Measurements from ENCODE around the gene RNF151. TPM values are rescaled to one million over a fixed set of nuclear protein-coding genes. Genes with fewer than 3 reads are reported as not detected.

The RNF151 gene
- total and polyA plus RNA-seq, 2 of the 13 experiments (the other 11 are each of a cell fraction or from before 2014, with no cell fraction given): not detected

- TF ChIP-seq KDM5B (CRISPR knock-in tag; IDR thresholded peaks at IDR 0.05; ENCODE audit: borderline replicate concordance) (no peak), ZNF503 (CRISPR knock-in tag; IDR thresholded peaks at IDR 0.05) (no peak), ZNF572 (CRISPR knock-in tag; IDR thresholded peaks at IDR 0.05) (no peak), GLI4 (CRISPR knock-in tag; IDR thresholded peaks at IDR 0.05; ENCODE audit: borderline replicate concordance) (no peak), TIGD3 (CRISPR knock-in tag; IDR thresholded peaks at IDR 0.05; ENCODE audit: borderline replicate concordance) (no peak), ZNF724P (CRISPR knock-in tag; IDR thresholded peaks at IDR 0.05; ENCODE audit: borderline replicate concordance) (peak; percentile 44; the same call in 1 of the 2 replicates)
Observed at GRCh38 chr16:2003231-2003826, 36.7 kb downstream of the RNF151 start (continued).

DNA sequence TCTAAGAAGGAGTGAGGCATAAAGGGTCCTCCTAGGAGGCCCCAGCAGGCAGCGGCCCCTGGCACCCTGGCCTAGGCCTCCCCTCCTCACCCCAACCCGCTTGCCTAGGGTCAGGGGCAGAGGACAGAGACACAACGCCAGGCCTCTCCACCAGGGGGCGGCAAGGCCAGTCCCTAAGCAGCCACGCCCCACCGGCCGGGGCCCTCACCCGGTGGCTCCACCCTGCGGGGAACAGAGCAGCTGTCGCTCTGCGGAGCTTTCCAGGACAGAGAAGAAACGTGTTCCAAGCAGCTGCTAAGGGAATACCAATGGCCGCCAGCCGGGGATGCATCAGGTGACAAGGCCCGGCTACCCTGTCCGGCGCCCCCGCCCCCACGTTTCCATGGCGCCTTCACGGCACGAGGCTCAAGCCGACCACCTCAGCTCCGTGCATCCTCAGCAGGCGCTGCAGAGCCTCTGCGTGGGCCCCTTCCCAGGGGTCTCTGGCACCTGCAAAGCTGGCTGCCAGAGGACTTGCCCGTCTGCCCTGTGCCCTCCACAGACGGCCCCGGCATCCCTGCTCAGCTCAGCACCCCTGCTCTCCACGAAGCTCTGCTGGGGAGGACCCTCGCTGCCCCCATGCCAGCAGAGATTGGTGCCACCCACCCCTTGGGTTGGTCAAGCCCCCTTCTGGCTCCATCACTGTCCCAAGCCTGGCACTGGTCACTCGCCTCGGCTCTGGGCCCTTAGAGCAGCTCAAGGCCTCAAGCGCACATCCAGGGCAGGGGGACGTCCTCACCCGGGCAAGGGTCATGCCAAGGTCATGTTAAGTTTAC, 37.4 kb downstream of the RNF151 start:
- peaks cover 42% of the 10 kb centered on the region for H3K4me1 ChIP-seq (ENCODE audit: insufficient read depth, low read length)
- peak; percentile 92 for DNase-seq (ENCODE audit: low spot score)
- H3K27me3 ChIP-seq (ENCODE audit: control insufficient read depth in 1 of 2, insufficient read depth in 2 of 2, low read length in 2 of 2): no peaks in the 10 kb centered on the region
- ATAC-seq: peak; percentile 89
- in situ Hi-C loops (cut with HindIII; ENCODE audit: extremely low pct_ligation_motif_present, low pct_unique_long_range_greater_than_20kb) (no loop called here), intact Hi-C loops (cut with micrococcal nuclease; ENCODE audit: unreplicated experiment) (no loop called here)
- CTCF ChIA-PET (ENCODE audit: low intra/inter-chr PET ratio, low total read pairs): interaction anchor here (0.7 to 1.8 kb wide), 5 partner anchors 14 to 141 kb away, joined by 3 to 10 read pairs (median 5); partner anchors contain the start of genes GFER and SYNGR3
- H3K4me3 ChIP-seq (replicated peaks in 1 of 3; ENCODE audit: insufficient read depth in 1 of 3, low read depth in 2 of 3, low read length in 3 of 3): peak overlapping the region in 1 of 3 experiments; percentile 17; a peak in 1 of 6 replicates
- H3K79me2 ChIP-seq (ENCODE audit: insufficient read depth, low read length): peaks cover 42% of the 10 kb centered on the region
- peaks cover 24 to 44% of the 10 kb centered on the region in 2 experiments for H3K36me3 ChIP-seq (replicated peaks in 1 of 2; ENCODE audit: control insufficient read depth in 1 of 2, insufficient read depth in 2 of 2, low read length in 2 of 2)
- H3K9ac ChIP-seq (ENCODE audit: insufficient read depth, low read depth, low read length): no peak overlapping the region
- peak; percentile 92 for FAIRE-seq
- 0% methylated on average over 1 of the region's 36 CpGs for WGBS (ENCODE audit: low lambda C conversion rate)
- BruUV-seq (replicated peaks): no TSS peak
- peaks cover 18% of the 10 kb centered on the region; the same call in 1 of the 2 replicates for H4K20me1 ChIP-seq (ENCODE audit: insufficient read depth, low read length)
- H3K27ac ChIP-seq (ENCODE audit: extremely low read length, insufficient read depth, low read length): peak overlapping the region; percentile 1
- POLR2A ChIA-PET: interaction anchor here (0.8 to 2.8 kb wide), 15 partner anchors 10 to 151 kb away, joined by 3 to 27 read pairs (median 5); partner anchors contain the start of genes GFER, NOXO1, NPW and NTHL1
- no peak overlapping the region for H2AFZ ChIP-seq (ENCODE audit: low read length)
- peak overlapping the region; percentile 42 for H3K4me2 ChIP-seq (ENCODE audit: low read depth, low read length)
- no peaks in the 10 kb centered on the region for H3K9me3 ChIP-seq (ENCODE audit: low read length)
- TF ChIP-seq SNAI1 (CRISPR knock-in tag; IDR thresholded peaks at IDR 0.05; ENCODE audit: borderline replicate concordance): no peak
- peak; percentile 71 for TF ChIP-seq KAT8 (CRISPR knock-in tag; IDR thresholded peaks at IDR 0.05)
- no peak for TF ChIP-seq MBNL3 (CRISPR knock-in tag; conservative IDR thresholded peaks at IDR 0.05)
- no peak for TF ChIP-seq HDAC1 (CRISPR knock-in tag; IDR thresholded peaks at IDR 0.05)
- peak; percentile 82 for TF ChIP-seq IRF2 (CRISPR knock-in tag; IDR thresholded peaks at IDR 0.05)
- no peak for TF ChIP-seq HNF4A (CRISPR knock-in tag; IDR thresholded peaks at IDR 0.05)
- TF ChIP-seq POGZ (CRISPR knock-in tag; IDR thresholded peaks at IDR 0.05): no peak
- 0 out of 2 replicates have a peak, but pooled peaks have one; percentile 28 for TF ChIP-seq HOXA5 (CRISPR knock-in tag; IDR thresholded peaks at IDR 0.05)
- TF ChIP-seq BCL3 (CRISPR knock-in tag; IDR thresholded peaks at IDR 0.05): peak; percentile 58; the same call in 1 of the 2 replicates

Measured in HepG2 (cell line).